NCI-H2196 (cell line): ENCODE measurements around the gene CIPC.

ENCODE experiments used
- DNase-seq: peaks from one replicate; lab custom pipeline; 2025; ENCODE audit not compliant: unreplicated experiment; lab: John Stamatoyannopoulos, UW

The CIPC gene

GRCh38 chr14:77099425-77100167 lies 1.5 kb downstream of the CIPC start:
- DNase-seq, result peak; percentile 84

GRCh38 chr14:77100961-77101360 lies 2.9 kb downstream of the CIPC start:
- no peak for DNase-seq

- DNase-seq, result no peak
Measured at GRCh38 chr14:77102154-77102553, 4.1 kb downstream of the CIPC start.

- DNase-seq, result no peak
Measured at GRCh38 chr14:77103475-77103874, 5.4 kb downstream of the CIPC start.

- DNase-seq, result no peak
Measured at GRCh38 chr14:77103951-77104350, 5.9 kb downstream of the CIPC start.

- no peak for DNase-seq
Measured at GRCh38 chr14:77104393-77104792, 6.3 kb downstream of the CIPC start.

GRCh38 chr14:77105145-77105939 lies 7.3 kb downstream of the CIPC start:
- DNase-seq, result no peak

GRCh38 chr14:77106666-77107065 lies 8.6 kb downstream of the CIPC start:
- no peak for DNase-seq

GRCh38 chr14:77107228-77107627 lies 9.2 kb downstream of the CIPC start:
- DNase-seq, result no peak

- DNase-seq, result no peak
Measured at GRCh38 chr14:77108753-77109152, 10.7 kb downstream of the CIPC start.

GRCh38 chr14:77109656-77110055 lies 11.6 kb downstream of the CIPC start:
- no peak for DNase-seq

- DNase-seq, result no peak
Measured at GRCh38 chr14:77110286-77110685, 12.2 kb downstream of the CIPC start.

- no peak for DNase-seq
Measured at GRCh38 chr14:77111021-77111420, 13.0 kb downstream of the CIPC start.

GRCh38 chr14:77113644-77114043 lies 15.6 kb downstream of the CIPC start:
- no peak for DNase-seq

- DNase-seq, result no peak
Measured at GRCh38 chr14:77114609-77115008, 16.6 kb downstream of the CIPC start.

GRCh38 chr14:77116172-77116817 lies 18.2 kb downstream of the CIPC start:
- no peak for DNase-seq

- DNase-seq, result no peak
Measured at GRCh38 chr14:77119851-77120250, 21.8 kb downstream of the CIPC start.

GRCh38 chr14:77120771-77121743 lies 23.0 kb downstream of the CIPC start:
- no peak for DNase-seq

GRCh38 chr14:77122526-77123125 lies 24.6 kb downstream of the CIPC start:
- no peak for DNase-seq
